ENCODE measurements around the gene ZNF80. TPM values are rescaled to one million over a fixed set of nuclear protein-coding genes. Genes with fewer than 3 reads are reported as not detected.
"Not testable (repeated sequence)": the region's sequence is repeated elsewhere in the genome, so short reads cannot be mapped to it uniquely, and the experiment has no call there.

The ZNF80 gene
- polyA plus RNA-seq, 2 of the 4 experiments (the other 2 are of a cell fraction): not detected

GRCh38 chr3:114284644-114285043, 47.3 kb upstream of the ZNF80 start:
- POLR2A ChIA-PET: no interaction called here
- Histone ChIP-seq H3K9me3 (no peaks in the 10 kb centered on the region), H3K4me3 (no peak overlapping the region), H3K4me2 (no peak overlapping the region), H3K27ac (no peak overlapping the region), H3K4me1 (no peaks in the 10 kb centered on the region)
- TF ChIP-seq CEBPB (IDR thresholded peaks at IDR 0.05): peak; percentile 26 to 66; a peak in 2 of 4 replicates
- TF ChIP-seq HES2 (IDR thresholded peaks at IDR 0.05): no peak
- DNase-seq (ENCODE audit: low read depth in 1 of 2, low spot score in 1 of 2): no peak
- ATAC-seq: no peak
- CTCF ChIA-PET: interaction anchor here (0.6 kb wide), 1 partner anchor 826 kb away, joined by 4 read pairs; no protein-coding TSS in a partner anchor
- FAIRE-seq: no peak
- 91% methylated on average over 1 of the region's 1 CpG for WGBS (ENCODE audit: missing lambda C conversion rate)

- CTCF ChIA-PET; H3K4me3 ChIP-seq; ATAC-seq; H3K4me1 ChIP-seq; H3K27ac ChIP-seq; FAIRE-seq; DNase-seq (ENCODE audit: low read depth in 1 of 2, low spot score in 1 of 2); H3K4me2 ChIP-seq; POLR2A ChIA-PET: not testable (repeated sequence)
- H3K9me3 ChIP-seq: peaks cover 12% of the 10 kb centered on the region; the same call in 2 of the 3 replicates
- 89% methylated on average over 8 of the region's 26 CpGs for WGBS (ENCODE audit: missing lambda C conversion rate)
Measured at GRCh38 chr3:114276856-114277255, 39.5 kb upstream of the ZNF80 start.

- no peak for ATAC-seq
- CTCF ChIA-PET: no interaction called here
- peak in 1 of 2 experiments; percentile 33 for DNase-seq (ENCODE audit: low read depth in 1 of 2, low spot score in 1 of 2)
Measured at GRCh38 chr3:114274929-114275328, 37.6 kb upstream of the ZNF80 start.

GRCh38 chr3:114272271-114272670, 34.9 kb upstream of the ZNF80 start:
- ChIA-PET CTCF (no interaction called here), POLR2A (no interaction called here)
- Histone ChIP-seq H3K9me3 (peaks cover 25% of the 10 kb centered on the region), H3K4me3 (no peak overlapping the region), H3K4me2 (no peak overlapping the region), H3K4me1 (peaks cover 6% of the 10 kb centered on the region; the same call in 1 of the 3 replicates), H3K27ac (no peak overlapping the region)
- FAIRE-seq (no peak), DNase-seq (ENCODE audit: low read depth in 1 of 2, low spot score in 1 of 2) (no peak), ATAC-seq (no peak)
- TF ChIP-seq CHD4 (IDR thresholded peaks at IDR 0.05; ENCODE audit: borderline replicate concordance): no peak
- no peak for TF ChIP-seq ZSCAN20 (CRISPR knock-in tag; IDR thresholded peaks at IDR 0.05)
- TF ChIP-seq MAFK (IDR thresholded peaks at IDR 0.05; ENCODE audit: partially characterized antibody): no peak
- no peak for TF ChIP-seq BCL3 (IDR thresholded peaks at IDR 0.05)
- TF ChIP-seq HMGXB4 (CRISPR knock-in tag; IDR thresholded peaks at IDR 0.05; ENCODE audit: borderline replicate concordance): no peak
- no peak for TF ChIP-seq HES2 (IDR thresholded peaks at IDR 0.05)
- no peak for TF ChIP-seq RFX5 (IDR thresholded peaks at IDR 0.05)
- TF ChIP-seq POLR2A (IDR thresholded peaks at IDR 0.05; ENCODE audit: low read length): no peak
- TF ChIP-seq RCOR1 (IDR thresholded peaks at IDR 0.05; ENCODE audit: low read depth, low read length): no peak
- TF ChIP-seq FOXS1 (CRISPR knock-in tag; IDR thresholded peaks at IDR 0.05): no peak
- 4% methylated on average over 1 of the region's 1 CpG for WGBS (ENCODE audit: missing lambda C conversion rate)

More at GRCh38 chr3:114274929-114275328, 37.6 kb upstream of the ZNF80 start:
- Histone ChIP-seq H3K4me3 (no peak overlapping the region), H3K9me3 (peaks cover 12% of the 10 kb centered on the region; the same call in 2 of the 3 replicates), H3K4me2 (no peak overlapping the region), H3K27ac (peak overlapping the region; percentile 59 to 76), H3K4me1 (peaks cover 6% of the 10 kb centered on the region; the same call in 1 of the 3 replicates)
- 89% methylated on average over 1 of the region's 1 CpG for WGBS (ENCODE audit: missing lambda C conversion rate)
- TF ChIP-seq ELK1 (IDR thresholded peaks at IDR 0.05; ENCODE audit: low read depth, low read length): no peak
- peak; percentile 90 for TF ChIP-seq NFE2L2 (conservative IDR thresholded peaks at IDR 0.05; ENCODE audit: low read length)
- TF ChIP-seq MAFK (IDR thresholded peaks at IDR 0.05; ENCODE audit: partially characterized antibody): peak; percentile 93
- POLR2A ChIA-PET: no interaction called here
- no peak for FAIRE-seq
